GM12878 (cell line): ENCODE measurements around the gene UNC13B.

Experiments used
- ATF7 ChIP-seq: fragments of 450-650 bp; IDR thresholded peaks from 2 replicates; pipeline ENCODE4 v1.6.1; 2016; ENCODE audit warnings: low read depth, mild to moderate bottlenecking
- CREM ChIP-seq: IDR thresholded peaks from 2 replicates; pipeline ENCODE4 v1.6.1; 2014; ENCODE audit warnings: antibody characterized with exemption, low read depth
- HCFC1 ChIP-seq: fragments of 150-350 bp; IDR thresholded peaks from 2 replicates; pipeline ENCODE4 v1.6.1; 2014; ENCODE audit warnings: low read length
- HDAC2 ChIP-seq: fragments of 200-600 bp; sonication (generic); IDR thresholded peaks from 2 replicates; pipeline ENCODE4 v1.6.1; 2017
- NBN ChIP-seq: fragments of 450-650 bp; IDR thresholded peaks from 2 replicates; pipeline ENCODE4 v1.6.1; 2016
- POLR2A ChIP-seq: IDR thresholded peaks from 2 replicates; pipeline ENCODE4 v1.6.1; 2011; ENCODE audit warnings: low read depth, mild to moderate bottlenecking, low read length
- POLR2AphosphoS5 ChIP-seq: IDR thresholded peaks from 2 replicates; pipeline ENCODE4 v1.6.1; 2011; ENCODE audit warnings: mild to moderate bottlenecking, low read length, inconsistent platforms
- RAD21 ChIP-seq: IDR thresholded peaks from 2 replicates; pipeline ENCODE4 v1.6.1; 2011; ENCODE audit warnings: mild to moderate bottlenecking, low read depth, low read length, moderate library complexity; ENCODE audit not compliant: insufficient read depth
- REST ChIP-seq: IDR thresholded peaks from 2 replicates; pipeline ENCODE4 v1.6.1; 2012; ENCODE audit warnings: mild to moderate bottlenecking, low read depth, low read length
- SMAD1 ChIP-seq: fragments of 450-650 bp; IDR thresholded peaks from 2 replicates; pipeline ENCODE4 v1.6.1; 2018; ENCODE audit warnings: mild to moderate bottlenecking, low read depth; ENCODE audit not compliant: partially characterized antibody
- SMC3 ChIP-seq: IDR thresholded peaks from 2 replicates; pipeline ENCODE4 v1.6.1; 2011; ENCODE audit warnings: low read length, improper control_type of control experiment, borderline replicate concordance
- TARDBP ChIP-seq: IDR thresholded peaks from 2 replicates; pipeline ENCODE4 v1.6.1; 2016; ENCODE audit warnings: borderline replicate concordance
- ZBED1 ChIP-seq: IDR thresholded peaks from 2 replicates; pipeline ENCODE4 v1.6.1; 2016; ENCODE audit warnings: borderline replicate concordance
- TF ChIP-seq, protein P1 (sequence below), 3 experiments: IDR thresholded peaks in 2 of 3; conservative IDR thresholded peaks in 1 of 3; 2 replicates each; pipeline ENCODE4 v1.5.1; 2011; ENCODE audit warnings: low read depth in 3 of 3, low read length in 3 of 3, mild to moderate bottlenecking in 3 of 3, control low read depth in 2 of 3, moderate library complexity in 2 of 3, inconsistent platforms in 1 of 3, mixed read lengths in 1 of 3; ENCODE audit not compliant: control insufficient read depth in 2 of 3, insufficient read depth in 1 of 3; ENCODE audit errors: extremely low read depth in 1 of 3

DNA sequence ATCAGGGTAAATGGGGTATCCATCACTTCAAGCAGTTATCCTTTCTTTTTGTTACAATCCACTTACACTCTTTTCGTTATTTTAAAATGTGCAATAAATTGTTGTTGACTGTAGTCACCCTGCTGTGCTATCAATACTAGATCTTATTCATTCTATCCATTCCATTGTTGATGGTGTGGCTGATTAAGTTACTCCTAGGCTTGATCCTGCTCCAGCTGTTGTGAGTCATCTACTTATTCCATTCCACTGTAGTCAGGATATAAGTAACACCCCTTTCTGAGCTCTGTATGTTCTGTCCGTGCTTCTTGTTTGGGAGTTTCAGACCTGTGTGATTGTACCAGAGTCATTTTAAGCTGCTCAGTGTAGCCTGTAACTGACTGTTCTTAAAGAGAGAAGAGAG lies 205.6 kb downstream of the UNC13B start:
- no peak for TF ChIP-seq POLR2AphosphoS5
- TF ChIP-seq TARDBP = no peak
- TF ChIP-seq ATF7 = no peak
- TF ChIP-seq SMAD1 = no peak
- TF ChIP-seq, protein P1, sequence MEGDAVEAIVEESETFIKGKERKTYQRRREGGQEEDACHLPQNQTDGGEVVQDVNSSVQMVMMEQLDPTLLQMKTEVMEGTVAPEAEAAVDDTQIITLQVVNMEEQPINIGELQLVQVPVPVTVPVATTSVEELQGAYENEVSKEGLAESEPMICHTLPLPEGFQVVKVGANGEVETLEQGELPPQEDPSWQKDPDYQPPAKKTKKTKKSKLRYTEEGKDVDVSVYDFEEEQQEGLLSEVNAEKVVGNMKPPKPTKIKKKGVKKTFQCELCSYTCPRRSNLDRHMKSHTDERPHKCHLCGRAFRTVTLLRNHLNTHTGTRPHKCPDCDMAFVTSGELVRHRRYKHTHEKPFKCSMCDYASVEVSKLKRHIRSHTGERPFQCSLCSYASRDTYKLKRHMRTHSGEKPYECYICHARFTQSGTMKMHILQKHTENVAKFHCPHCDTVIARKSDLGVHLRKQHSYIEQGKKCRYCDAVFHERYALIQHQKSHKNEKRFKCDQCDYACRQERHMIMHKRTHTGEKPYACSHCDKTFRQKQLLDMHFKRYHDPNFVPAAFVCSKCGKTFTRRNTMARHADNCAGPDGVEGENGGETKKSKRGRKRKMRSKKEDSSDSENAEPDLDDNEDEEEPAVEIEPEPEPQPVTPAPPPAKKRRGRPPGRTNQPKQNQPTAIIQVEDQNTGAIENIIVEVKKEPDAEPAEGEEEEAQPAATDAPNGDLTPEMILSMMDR (IDR thresholded peaks at IDR 0.05 in 2 of 3, conservative IDR thresholded peaks at IDR 0.05 in 1 of 3; ENCODE audit: control insufficient read depth in 2 of 3, extremely low read depth in 1 of 3, insufficient read depth in 1 of 3, low read depth in 3 of 3, low read length in 3 of 3) = no peak
- TF ChIP-seq HDAC2 = no peak
- no peak for TF ChIP-seq REST
- TF ChIP-seq NBN = no peak
- no peak for TF ChIP-seq CREM
- TF ChIP-seq RAD21 = no peak
- no peak for TF ChIP-seq POLR2A
- TF ChIP-seq SMC3 = no peak
- TF ChIP-seq ZBED1 = no peak
- no peak for TF ChIP-seq HCFC1
